HG03139 (cell line): ENCODE measurements around the gene PEDS1.
A peak's percentile ranks its signal among the peaks of the same experiment; 100 is the strongest.
"Not testable (repeated sequence)": the region's sequence is repeated elsewhere in the genome, so short reads cannot be mapped to it uniquely, and the experiment has no call there.

Experiments used
- ATAC-seq: cut with Tn5 transposase; IDR thresholded peaks from one replicate; pipeline ENCODE4 v1.9.1; 2021; ENCODE audit not compliant: unreplicated experiment

Gene PEDS1

GRCh38 chr20:50115041-50115512 is 38.4 kb downstream of the PEDS1 start:
- ATAC-seq, result no peak

- ATAC-seq, result no peak
Observed at GRCh38 chr20:50113420-50114224, 39.9 kb downstream of the PEDS1 start.

- ATAC-seq, result peak; percentile 42
Observed at GRCh38 chr20:50112512-50113419, 40.8 kb downstream of the PEDS1 start, which contains the start of gene UBE2V1. Gene UBE2V1 (minus strand): TSS chr20:50113150. CDS start chr20:50113128, 22 bp downstream.

DNA sequence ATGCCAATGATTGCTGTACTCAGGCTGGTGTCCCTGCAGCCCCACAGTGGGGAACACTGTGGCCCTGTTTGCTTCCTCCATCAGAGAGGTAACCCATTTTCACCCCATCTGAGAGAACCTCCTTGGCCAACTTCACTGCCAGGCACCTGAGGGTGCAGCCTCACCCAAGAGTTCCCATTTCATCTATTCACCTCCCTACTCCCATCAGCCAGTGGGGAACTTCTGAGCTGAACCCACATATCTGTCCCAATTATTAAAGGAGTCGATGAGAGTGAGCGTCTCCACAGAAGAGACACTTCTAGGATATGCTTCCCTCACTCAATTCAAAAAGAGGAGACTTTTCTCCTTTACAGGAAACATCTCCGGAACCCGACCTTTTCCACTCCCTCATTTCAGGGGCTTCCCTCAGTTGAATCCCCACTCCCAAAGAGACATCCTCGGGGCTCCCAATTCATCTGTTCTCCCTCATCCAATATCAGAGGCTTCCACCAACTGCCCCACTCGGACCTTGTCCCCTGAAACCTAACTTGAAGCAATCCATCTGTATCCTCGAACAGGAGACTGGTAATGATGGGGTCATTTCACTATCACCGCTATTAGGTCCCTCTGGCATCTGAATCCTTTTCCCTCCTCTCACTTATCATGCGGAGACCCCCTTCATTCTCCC is 41.6 kb downstream of the PEDS1 start:
- no peak for ATAC-seq

GRCh38 chr20:50111120-50111828 is 42.2 kb downstream of the PEDS1 start:
- no peak for ATAC-seq

DNA sequence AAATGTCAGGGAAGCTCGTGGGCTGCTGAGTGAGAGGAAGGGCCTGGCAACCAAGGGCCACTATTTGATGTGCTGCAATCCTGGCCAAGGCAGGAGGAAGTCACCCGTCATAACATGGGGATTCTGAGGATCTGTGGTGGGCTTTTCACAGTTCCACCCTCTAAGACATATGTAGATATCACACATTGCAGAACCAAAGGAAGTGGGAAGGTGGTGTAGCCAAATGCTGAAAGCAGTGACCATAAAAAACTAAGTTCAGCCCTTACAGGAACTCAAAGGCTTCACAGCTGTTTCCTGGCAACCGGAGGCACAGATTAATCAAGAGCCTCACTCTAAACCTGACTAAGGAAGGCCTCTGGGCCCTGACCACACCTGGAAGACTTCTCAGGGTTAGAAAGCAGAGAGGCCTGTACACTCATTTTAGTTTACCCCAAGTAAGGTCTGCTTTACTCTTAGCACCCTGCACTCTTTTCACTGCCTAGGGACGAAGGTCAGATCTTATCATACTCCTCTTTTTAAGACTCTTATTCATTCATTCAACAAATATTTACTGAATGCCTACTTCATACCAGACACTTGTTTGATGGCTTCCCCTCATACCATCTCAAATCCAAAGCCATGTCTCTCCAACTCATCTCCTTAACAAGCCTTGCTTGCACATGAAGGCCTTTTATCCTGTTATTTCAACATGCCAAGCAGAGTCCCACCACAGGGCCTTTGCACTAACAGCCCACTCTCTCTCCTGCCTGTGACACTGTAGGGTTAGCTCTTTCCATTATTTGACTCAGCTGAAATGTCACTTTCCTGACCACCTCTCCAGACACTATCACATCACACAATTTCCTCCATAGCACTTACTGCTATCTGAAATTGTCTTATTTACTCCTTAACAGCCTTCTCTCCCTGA is 43.1 kb downstream of the PEDS1 start:
- ATAC-seq, result peak; percentile 43

DNA sequence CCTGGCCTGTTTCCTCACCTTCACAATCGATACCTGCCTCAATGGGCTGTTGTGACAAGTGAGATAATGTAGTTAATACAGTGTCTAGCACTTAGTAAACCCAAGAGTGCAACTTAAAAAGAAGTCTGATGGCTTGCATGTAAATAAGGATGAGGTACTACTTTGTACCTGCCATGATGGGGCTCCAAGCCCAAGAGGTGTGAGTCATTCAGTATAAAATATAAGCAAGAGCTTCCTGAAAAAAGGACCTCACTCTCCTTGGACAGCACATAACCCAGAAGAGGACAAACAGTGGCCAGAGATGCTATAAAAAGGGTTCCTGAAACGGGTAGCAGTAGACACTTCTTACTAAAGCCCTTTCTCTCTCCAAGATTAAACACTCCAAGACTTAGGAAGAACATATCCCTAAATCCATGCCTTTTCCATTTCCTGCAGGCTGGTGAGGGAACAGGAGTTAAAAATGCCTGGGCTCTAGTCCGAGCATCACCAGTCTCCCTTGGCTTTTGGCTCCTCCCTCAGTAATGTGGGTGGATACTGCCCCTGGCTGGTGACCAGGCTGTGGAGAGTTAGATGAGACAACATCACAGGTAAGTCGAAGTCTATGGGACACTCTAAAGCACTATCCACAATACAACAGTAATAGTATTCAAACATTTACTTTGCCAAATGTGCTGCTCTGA is 44.8 kb downstream of the PEDS1 start:
- ATAC-seq, result no peak

- ATAC-seq, result no peak
Observed at GRCh38 chr20:50107796-50108331, 45.7 kb downstream of the PEDS1 start.

DNA sequence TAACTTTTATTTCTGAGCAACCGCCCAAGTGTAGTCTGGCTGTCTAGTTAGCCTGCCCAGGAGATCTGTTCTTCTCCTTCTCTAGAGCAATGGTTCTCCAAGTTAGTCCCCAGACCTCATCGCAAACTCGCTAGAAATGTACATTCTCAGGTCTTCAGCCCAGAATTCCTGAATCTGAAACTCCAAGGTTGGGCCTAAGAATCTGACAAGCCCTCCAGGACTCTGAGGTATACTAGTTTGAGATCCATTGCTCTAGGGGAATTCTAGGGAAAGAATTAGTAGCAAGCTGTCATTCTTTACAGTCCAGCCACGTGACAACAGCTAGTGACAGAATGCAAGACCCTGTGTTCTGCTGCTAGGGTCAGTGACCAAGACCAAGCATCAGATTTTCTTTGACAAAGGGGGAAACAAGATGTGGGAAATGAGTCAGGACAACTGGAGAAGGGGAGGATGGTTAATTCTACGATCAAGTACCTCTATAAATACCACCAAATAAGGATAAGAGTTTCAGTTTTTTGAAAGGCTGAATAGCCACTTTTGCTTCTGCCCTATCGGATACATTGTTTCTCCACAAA is 46.4 kb downstream of the PEDS1 start:
- no peak for ATAC-seq

DNA sequence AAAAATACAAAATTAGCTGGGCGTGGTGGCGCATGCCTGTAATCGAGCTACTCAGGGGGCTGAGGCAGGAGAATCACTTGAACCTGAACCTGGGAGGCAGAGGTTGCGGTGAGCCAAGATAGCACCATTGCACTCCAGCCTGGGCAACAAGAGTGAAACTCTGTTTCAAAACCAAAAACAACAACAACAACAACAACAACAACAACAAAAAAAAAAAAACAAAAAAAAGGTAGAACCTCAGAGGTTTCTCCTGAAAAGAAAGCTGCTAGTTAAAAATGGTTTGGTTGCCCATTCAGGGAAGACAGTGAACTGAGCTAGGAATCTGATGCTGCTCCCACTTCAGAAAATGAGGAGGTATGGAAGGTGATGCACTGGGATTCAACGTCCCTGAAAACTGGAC is 46.9 kb downstream of the PEDS1 start:
- not testable (repeated sequence) for ATAC-seq
